WTC11 (cell line): ENCODE measurements around the gene NFE2L3. TPM values are rescaled to one million over a fixed set of nuclear protein-coding genes. Genes with fewer than 3 reads are reported as not detected.

ENCODE experiments used
- ATAC-seq: fragments of 200-7000 bp; cut with Tn5 transposase; 2 replicates; pipeline ENCODE4 v1.10.0; 2021; ENCODE audit warnings: mild to moderate bottlenecking, moderate library complexity
- CTCF ChIA-PET: fragments of 300-600 bp; sonication (Branson Sonifier 250); formaldehyde crosslinking; loops from one replicate; lab custom pipeline; 2021; ENCODE audit warnings: antibody characterized with exemption; lab: Charles Lee
- POLR2A ChIA-PET: fragments of 350-600 bp; sonication (Branson Sonifier 250); formaldehyde crosslinking; loops from one replicate; lab custom pipeline; 2021; ENCODE audit warnings: antibody characterized with exemption; lab: Charles Lee
- DNase-seq: peaks from one replicate; pipeline ENCODE4 v3.0.0; 2021; ENCODE audit warnings: low spot score
- H3K27ac Mint-ChIP-seq: 2 replicates; pipeline ENCODE4 v1.8.0; 2021; ENCODE audit warnings: mixed read lengths
- H3K27me3 Mint-ChIP-seq: 2 replicates; pipeline ENCODE4 v1.8.0; 2021; ENCODE audit warnings: low read depth, mild to moderate bottlenecking, moderate library complexity, mixed read lengths
- H3K36me3 Mint-ChIP-seq: 2 replicates; pipeline ENCODE4 v1.8.0; 2021; ENCODE audit warnings: mixed read lengths
- H3K4me1 Mint-ChIP-seq: 2 replicates; pipeline ENCODE4 v1.8.0; 2022; ENCODE audit warnings: mixed read lengths
- H3K4me3 Mint-ChIP-seq: 2 replicates; pipeline ENCODE4 v1.8.0; 2021; ENCODE audit warnings: mild to moderate bottlenecking, moderate library complexity, mixed read lengths
- H3K9me3 Mint-ChIP-seq: 2 replicates; pipeline ENCODE4 v1.8.0; 2021; ENCODE audit warnings: mixed read lengths
- AFF4 ChIP-seq: sonication (generic); formaldehyde crosslinking; IDR thresholded peaks from 2 replicates; pipeline ENCODE4 v1.8.1; 2023; ENCODE audit warnings: mild to moderate bottlenecking, missing genetic modification reagents, borderline replicate concordance
- ATF2 ChIP-seq: sonication (generic); formaldehyde crosslinking; IDR thresholded peaks from 2 replicates; pipeline ENCODE4 v1.8.1; 2022; ENCODE audit warnings: low read depth, missing genetic modification reagents, borderline replicate concordance
- CDX4 ChIP-seq: fragments of 250-450 bp; sonication (Bioruptor Pico); IDR thresholded peaks from 2 replicates; pipeline ENCODE4 v1.9.0; 2021; ENCODE audit warnings: moderate library complexity, mild to moderate bottlenecking, inconsistent platforms, borderline replicate concordance
- CTCF ChIP-seq: fragments of 200-600 bp; IDR thresholded peaks from 2 replicates; pipeline ENCODE4 v1.8.0; 2022; ENCODE audit warnings: antibody characterized with exemption
- E2F5 ChIP-seq: sonication (generic); formaldehyde crosslinking; IDR thresholded peaks from 2 replicates; pipeline ENCODE4 v1.8.1; 2022; ENCODE audit warnings: mild to moderate bottlenecking, moderate library complexity, missing genetic modification reagents
- EMX1 ChIP-seq: fragments of 250-450 bp; sonication (Bioruptor Pico); IDR thresholded peaks from 2 replicates; pipeline ENCODE4 v1.8.0; 2021; ENCODE audit warnings: mild to moderate bottlenecking
- ERG ChIP-seq: fragments of 250-450 bp; sonication (Bioruptor Pico); IDR thresholded peaks from 2 replicates; pipeline ENCODE4 v1.8.0; 2021; ENCODE audit warnings: mild to moderate bottlenecking
- ESRRA ChIP-seq: sonication (generic); formaldehyde crosslinking; IDR thresholded peaks from 2 replicates; pipeline ENCODE4 v1.8.1; 2022; ENCODE audit warnings: mild to moderate bottlenecking, missing genetic modification reagents, borderline replicate concordance
- FOXP4 ChIP-seq: sonication (generic); formaldehyde crosslinking; IDR thresholded peaks from 2 replicates; pipeline ENCODE4 v1.8.0; 2022; ENCODE audit warnings: mild to moderate bottlenecking, missing genetic modification reagents
- HMGA2 ChIP-seq: fragments of 250-450 bp; sonication (Bioruptor Pico); IDR thresholded peaks from 2 replicates; pipeline ENCODE4 v1.4.0; 2021; ENCODE audit warnings: mild to moderate bottlenecking, moderate library complexity
- HMGXB4 ChIP-seq: sonication (generic); formaldehyde crosslinking; IDR thresholded peaks from 2 replicates; pipeline ENCODE4 v1.8.1; 2023; ENCODE audit warnings: mild to moderate bottlenecking, moderate library complexity, missing genetic modification reagents
- JAZF1 ChIP-seq: fragments of 250-450 bp; sonication (Bioruptor Pico); IDR thresholded peaks from 2 replicates; pipeline ENCODE4 v1.9.0; 2021; ENCODE audit warnings: moderate library complexity, mild to moderate bottlenecking, inconsistent platforms
- JUN ChIP-seq: sonication (generic); formaldehyde crosslinking; IDR thresholded peaks from 2 replicates; pipeline ENCODE4 v1.8.0; 2023; ENCODE audit warnings: mild to moderate bottlenecking, missing genetic modification reagents
- KAT7 ChIP-seq: sonication (generic); formaldehyde crosslinking; IDR thresholded peaks from 2 replicates; pipeline ENCODE4 v1.8.1; 2023; ENCODE audit warnings: missing genetic modification reagents, mild to moderate bottlenecking, borderline replicate concordance
- RORB ChIP-seq: fragments of 250-450 bp; sonication (Bioruptor Pico); IDR thresholded peaks from 2 replicates; pipeline ENCODE4 v1.9.0; 2021; ENCODE audit warnings: mild to moderate bottlenecking
- ZNF138 ChIP-seq: sonication (generic); formaldehyde crosslinking; conservative IDR thresholded peaks from 2 replicates; pipeline ENCODE4 v1.8.1; 2022; ENCODE audit warnings: mild to moderate bottlenecking, moderate library complexity, missing genetic modification reagents
- ZNF281 ChIP-seq: sonication (generic); formaldehyde crosslinking; IDR thresholded peaks from 2 replicates; pipeline ENCODE4 v1.8.0; 2023; ENCODE audit warnings: mild to moderate bottlenecking, missing genetic modification reagents
- total RNA-seq: library from RNA; stranded (reverse); gene quantifications from 3 replicates; pipeline ENCODE4 v1.2.3, GENCODE V29; 2021

NFE2L3 gene
- total RNA-seq, 1 experiment from 2014 or later, result 66.8 TPM

GRCh38 chr7:26199301-26200037 lies 47.5 kb downstream of the NFE2L3 start (continued):
- TF ChIP-seq ATF2 (CRISPR knock-in tag) (no peak), KAT7 (CRISPR knock-in tag) (no peak; the same call in 1 of the 2 replicates), RORB (CRISPR knock-in tag) (no peak), ERG (CRISPR knock-in tag) (no peak)

GRCh38 chr7:26200038-26200443 lies 48.0 kb downstream of the NFE2L3 start:
- DNase-seq, result peak; percentile 62
- POLR2A ChIA-PET, result interaction anchor here (0.6 to 4.5 kb wide), 12 partner anchors 9 to 343 kb away, joined by 3 to 35 read pairs (median 4); partner anchors contain the start of genes NFE2L3 and SNX10
- Mint-ChIP-seq H3K4me3 (peak overlapping the region; percentile 100), H3K27me3 (peaks cover 3% of the 10 kb centered on the region), H3K27ac (peak overlapping the region; percentile 100), H3K4me1 (peaks cover 42% of the 10 kb centered on the region), H3K36me3 (peaks cover 74% of the 10 kb centered on the region), H3K9me3 (no peaks in the 10 kb centered on the region)
- no peak; the same call in 1 of the 2 replicates for ATAC-seq
- CTCF ChIA-PET, result no interaction called here
- TF ChIP-seq CDX4 (no peak), ZNF138 (CRISPR knock-in tag) (no peak), AFF4 (CRISPR knock-in tag) (no peak), JAZF1 (CRISPR knock-in tag) (no peak), ZNF281 (peak; percentile 46; the same call in 1 of the 2 replicates), EMX1 (peak; percentile 93; the same call in 1 of the 2 replicates), FOXP4 (no peak; the same call in 1 of the 2 replicates), JUN (CRISPR knock-in tag) (no peak), E2F5 (CRISPR knock-in tag) (0 out of 2 replicates have a peak, but pooled peaks have one; percentile 8), CTCF (no peak), HMGA2 (CRISPR knock-in tag) (peak; percentile 3; the same call in 1 of the 2 replicates), HMGXB4 (CRISPR knock-in tag) (no peak; the same call in 1 of the 2 replicates), ESRRA (CRISPR knock-in tag) (0 out of 2 replicates have a peak, but pooled peaks have one; percentile 28)
